GM19463 (cell line): ENCODE data around the gene SLC4A5.

Experiments used
- ATAC-seq: cut with Tn5 transposase; IDR thresholded peaks from one replicate; pipeline ENCODE4 v1.9.1; 2021; ENCODE audit warnings: mild to moderate bottlenecking, moderate library complexity; ENCODE audit not compliant: unreplicated experiment

Gene SLC4A5

GRCh38 chr2:74177696-74178095, 165.5 kb downstream of the SLC4A5 start:
- ATAC-seq = no peak

- no peak for ATAC-seq
Observed at GRCh38 chr2:74174909-74175308, 168.3 kb downstream of the SLC4A5 start.

- ATAC-seq = no peak
Observed at GRCh38 chr2:74168739-74169138, 174.5 kb downstream of the SLC4A5 start.
